ENCODE measurements around the gene FYN. TPM values are rescaled to one million over a fixed set of nuclear protein-coding genes. Genes with fewer than 3 reads are reported as not detected.

Gene FYN
- total and polyA plus RNA-seq, 2 of the 8 experiments (the other 6 are each of a cell fraction or from before 2014, with no cell fraction given) = 46.8 to 97.2 TPM

GRCh38 chr6:111658462-111659154 lies 214.6 kb downstream of the FYN start (continued):
- no peak for TF ChIP-seq SP4 (IDR thresholded peaks at IDR 0.05; ENCODE audit: low read length)
- no peak for TF ChIP-seq EZH2 (IDR thresholded peaks at IDR 0.05; ENCODE audit: low read depth, low read length, severe bottlenecking)
- no peak for TF ChIP-seq CBX8 (IDR thresholded peaks at IDR 0.05; ENCODE audit: borderline replicate concordance, low read depth, low read length)
- TF ChIP-seq RNF2 (IDR thresholded peaks at IDR 0.05; ENCODE audit: borderline replicate concordance, low read depth, low read length, missing control alignments, poor library complexity, severe bottlenecking) = no peak
- TF ChIP-seq ATF3 (IDR thresholded peaks at IDR 0.05; ENCODE audit: insufficient read depth, low read depth, low read length) = no peak
- TF ChIP-seq TAF1 (IDR thresholded peaks at IDR 0.05; ENCODE audit: low read depth, low read length) = no peak
- TF ChIP-seq, protein P1, sequence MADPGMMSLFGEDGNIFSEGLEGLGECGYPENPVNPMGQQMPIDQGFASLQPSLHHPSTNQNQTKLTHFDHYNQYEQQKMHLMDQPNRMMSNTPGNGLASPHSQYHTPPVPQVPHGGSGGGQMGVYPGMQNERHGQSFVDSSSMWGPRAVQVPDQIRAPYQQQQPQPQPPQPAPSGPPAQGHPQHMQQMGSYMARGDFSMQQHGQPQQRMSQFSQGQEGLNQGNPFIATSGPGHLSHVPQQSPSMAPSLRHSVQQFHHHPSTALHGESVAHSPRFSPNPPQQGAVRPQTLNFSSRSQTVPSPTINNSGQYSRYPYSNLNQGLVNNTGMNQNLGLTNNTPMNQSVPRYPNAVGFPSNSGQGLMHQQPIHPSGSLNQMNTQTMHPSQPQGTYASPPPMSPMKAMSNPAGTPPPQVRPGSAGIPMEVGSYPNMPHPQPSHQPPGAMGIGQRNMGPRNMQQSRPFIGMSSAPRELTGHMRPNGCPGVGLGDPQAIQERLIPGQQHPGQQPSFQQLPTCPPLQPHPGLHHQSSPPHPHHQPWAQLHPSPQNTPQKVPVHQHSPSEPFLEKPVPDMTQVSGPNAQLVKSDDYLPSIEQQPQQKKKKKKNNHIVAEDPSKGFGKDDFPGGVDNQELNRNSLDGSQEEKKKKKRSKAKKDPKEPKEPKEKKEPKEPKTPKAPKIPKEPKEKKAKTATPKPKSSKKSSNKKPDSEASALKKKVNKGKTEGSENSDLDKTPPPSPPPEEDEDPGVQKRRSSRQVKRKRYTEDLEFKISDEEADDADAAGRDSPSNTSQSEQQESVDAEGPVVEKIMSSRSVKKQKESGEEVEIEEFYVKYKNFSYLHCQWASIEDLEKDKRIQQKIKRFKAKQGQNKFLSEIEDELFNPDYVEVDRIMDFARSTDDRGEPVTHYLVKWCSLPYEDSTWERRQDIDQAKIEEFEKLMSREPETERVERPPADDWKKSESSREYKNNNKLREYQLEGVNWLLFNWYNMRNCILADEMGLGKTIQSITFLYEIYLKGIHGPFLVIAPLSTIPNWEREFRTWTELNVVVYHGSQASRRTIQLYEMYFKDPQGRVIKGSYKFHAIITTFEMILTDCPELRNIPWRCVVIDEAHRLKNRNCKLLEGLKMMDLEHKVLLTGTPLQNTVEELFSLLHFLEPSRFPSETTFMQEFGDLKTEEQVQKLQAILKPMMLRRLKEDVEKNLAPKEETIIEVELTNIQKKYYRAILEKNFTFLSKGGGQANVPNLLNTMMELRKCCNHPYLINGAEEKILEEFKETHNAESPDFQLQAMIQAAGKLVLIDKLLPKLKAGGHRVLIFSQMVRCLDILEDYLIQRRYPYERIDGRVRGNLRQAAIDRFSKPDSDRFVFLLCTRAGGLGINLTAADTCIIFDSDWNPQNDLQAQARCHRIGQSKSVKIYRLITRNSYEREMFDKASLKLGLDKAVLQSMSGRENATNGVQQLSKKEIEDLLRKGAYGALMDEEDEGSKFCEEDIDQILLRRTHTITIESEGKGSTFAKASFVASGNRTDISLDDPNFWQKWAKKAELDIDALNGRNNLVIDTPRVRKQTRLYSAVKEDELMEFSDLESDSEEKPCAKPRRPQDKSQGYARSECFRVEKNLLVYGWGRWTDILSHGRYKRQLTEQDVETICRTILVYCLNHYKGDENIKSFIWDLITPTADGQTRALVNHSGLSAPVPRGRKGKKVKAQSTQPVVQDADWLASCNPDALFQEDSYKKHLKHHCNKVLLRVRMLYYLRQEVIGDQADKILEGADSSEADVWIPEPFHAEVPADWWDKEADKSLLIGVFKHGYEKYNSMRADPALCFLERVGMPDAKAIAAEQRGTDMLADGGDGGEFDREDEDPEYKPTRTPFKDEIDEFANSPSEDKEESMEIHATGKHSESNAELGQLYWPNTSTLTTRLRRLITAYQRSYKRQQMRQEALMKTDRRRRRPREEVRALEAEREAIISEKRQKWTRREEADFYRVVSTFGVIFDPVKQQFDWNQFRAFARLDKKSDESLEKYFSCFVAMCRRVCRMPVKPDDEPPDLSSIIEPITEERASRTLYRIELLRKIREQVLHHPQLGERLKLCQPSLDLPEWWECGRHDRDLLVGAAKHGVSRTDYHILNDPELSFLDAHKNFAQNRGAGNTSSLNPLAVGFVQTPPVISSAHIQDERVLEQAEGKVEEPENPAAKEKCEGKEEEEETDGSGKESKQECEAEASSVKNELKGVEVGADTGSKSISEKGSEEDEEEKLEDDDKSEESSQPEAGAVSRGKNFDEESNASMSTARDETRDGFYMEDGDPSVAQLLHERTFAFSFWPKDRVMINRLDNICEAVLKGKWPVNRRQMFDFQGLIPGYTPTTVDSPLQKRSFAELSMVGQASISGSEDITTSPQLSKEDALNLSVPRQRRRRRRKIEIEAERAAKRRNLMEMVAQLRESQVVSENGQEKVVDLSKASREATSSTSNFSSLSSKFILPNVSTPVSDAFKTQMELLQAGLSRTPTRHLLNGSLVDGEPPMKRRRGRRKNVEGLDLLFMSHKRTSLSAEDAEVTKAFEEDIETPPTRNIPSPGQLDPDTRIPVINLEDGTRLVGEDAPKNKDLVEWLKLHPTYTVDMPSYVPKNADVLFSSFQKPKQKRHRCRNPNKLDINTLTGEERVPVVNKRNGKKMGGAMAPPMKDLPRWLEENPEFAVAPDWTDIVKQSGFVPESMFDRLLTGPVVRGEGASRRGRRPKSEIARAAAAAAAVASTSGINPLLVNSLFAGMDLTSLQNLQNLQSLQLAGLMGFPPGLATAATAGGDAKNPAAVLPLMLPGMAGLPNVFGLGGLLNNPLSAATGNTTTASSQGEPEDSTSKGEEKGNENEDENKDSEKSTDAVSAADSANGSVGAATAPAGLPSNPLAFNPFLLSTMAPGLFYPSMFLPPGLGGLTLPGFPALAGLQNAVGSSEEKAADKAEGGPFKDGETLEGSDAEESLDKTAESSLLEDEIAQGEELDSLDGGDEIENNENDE (IDR thresholded peaks at IDR 0.05; ENCODE audit: insufficient replicate concordance, low read length) = no peak
- no peak for TF ChIP-seq RBBP5 (IDR thresholded peaks at IDR 0.05; ENCODE audit: borderline replicate concordance, low read depth, low read length)
